CD4-positive, CD25-positive, alpha-beta regulatory T cell (primary cell): ENCODE data around the gene GRIK3. TPM values are rescaled to one million over a fixed set of nuclear protein-coding genes. Genes with fewer than 3 reads are reported as not detected.

Experiments used
- ATAC-seq, 2 donors: fragments of 150-1000 bp; cut with Tn5 transposase; one replicate each; pipeline ENCODE4 v1.10.0; 2021; ENCODE audit warnings: low read depth in 2 of 2, moderate number of reproducible peaks in 2 of 2, moderate library complexity in 1 of 2
- DNase-seq, 3 donors: peaks; one replicate each; pipeline versions ENCODE4 v3.0.0 to v3.0.0-alpha.2; 2012 to 2022; ENCODE audit warnings: mixed read lengths in 1 of 3
- H3K27ac ChIP-seq: one replicate; pipeline ENCODE4 v1.7.0; 2013; ENCODE audit warnings: mild to moderate bottlenecking, low read length; ENCODE audit not compliant: insufficient read depth, poor library complexity, severe bottlenecking
- H3K27me3 ChIP-seq: one replicate; pipeline ENCODE4 v1.7.0; 2013; ENCODE audit warnings: low read length; ENCODE audit not compliant: control insufficient read depth, insufficient read depth
- H3K36me3 ChIP-seq: one replicate; pipeline ENCODE4 v1.7.0; 2013; ENCODE audit warnings: mild to moderate bottlenecking, low read length, moderate library complexity; ENCODE audit not compliant: control insufficient read depth, insufficient read depth
- H3K4me1 ChIP-seq: 2 replicates; pipeline ENCODE4 v1.7.0; 2013; ENCODE audit warnings: mild to moderate bottlenecking, low read length; ENCODE audit not compliant: insufficient read depth, control insufficient read depth, poor library complexity, severe bottlenecking
- H3K4me3 ChIP-seq: one replicate; pipeline ENCODE4 v1.7.0; 2013; ENCODE audit warnings: low read depth, mild to moderate bottlenecking, low read length, moderate library complexity
- H3K9me3 ChIP-seq, 2 experiments: 1 replicate in 1 of 2; 2 replicates in 1 of 2; pipeline ENCODE4 v1.7.0; 2013; ENCODE audit warnings: low read length in 2 of 2, mild to moderate bottlenecking in 1 of 2, moderate library complexity in 1 of 2; ENCODE audit not compliant: control insufficient read depth in 2 of 2
- H3K27ac Mint-ChIP-seq, 3 donors: one replicate each; pipeline ENCODE4 v1.8.0; 2020 to 2022; ENCODE audit warnings: mild to moderate bottlenecking in 3 of 3, mixed read lengths in 3 of 3, moderate library complexity in 2 of 3
- H3K27me3 Mint-ChIP-seq: one replicate; pipeline ENCODE4 v1.8.0; 2022; ENCODE audit warnings: mild to moderate bottlenecking, mixed read lengths
- H3K36me3 Mint-ChIP-seq: one replicate; pipeline ENCODE4 v1.8.0; 2020; ENCODE audit warnings: mixed read lengths
- H3K4me1 Mint-ChIP-seq, 4 donors: one replicate each; pipeline ENCODE4 v1.8.0; 2020 to 2022; ENCODE audit warnings: mixed read lengths in 4 of 4, mild to moderate bottlenecking in 1 of 4
- H3K4me3 Mint-ChIP-seq, 4 donors: one replicate each; pipeline ENCODE4 v1.8.0; 2020 to 2022; ENCODE audit warnings: mild to moderate bottlenecking in 4 of 4, mixed read lengths in 4 of 4, moderate library complexity in 3 of 4
- H3K9me3 Mint-ChIP-seq, 7 donors: one replicate each; pipeline ENCODE4 v1.8.0; 2020 to 2022; ENCODE audit warnings: mixed read lengths in 7 of 7, mild to moderate bottlenecking in 3 of 7, moderate library complexity in 2 of 7
- polyA plus RNA-seq, 4 donors: library from polyadenylated mRNA; unstranded; fragments of 300-500 nt; fragmentation: Illumina TruSeq; gene quantifications; one replicate each; pipeline ENCODE4 v1.2.3, GENCODE V29; 2021
- total RNA-seq: library from RNA; stranded (reverse); gene quantifications from one replicate; pipeline ENCODE4 v1.2.3, GENCODE V29; 2022

Gene GRIK3
- total and polyA plus RNA-seq, 5 donors from 2014 or later, result not detected

- no peak overlapping the region for H3K27ac Mint-ChIP-seq
- Histone ChIP-seq H3K9me3 (no peaks in the 10 kb centered on the region), H3K27me3 (no peaks in the 10 kb centered on the region), H3K27ac (no peak overlapping the region), H3K4me1 (no peaks in the 10 kb centered on the region), H3K4me3 (no peak overlapping the region), H3K36me3 (no peaks in the 10 kb centered on the region)
- H3K4me3 Mint-ChIP-seq, result no peak overlapping the region
- DNase-seq (no peak), ATAC-seq (no peak)
- no peaks in the 10 kb centered on the region for H3K36me3 Mint-ChIP-seq
- H3K9me3 Mint-ChIP-seq, result no peaks in the 10 kb centered on the region
- H3K4me1 Mint-ChIP-seq, result no peaks in the 10 kb centered on the region
- H3K27me3 Mint-ChIP-seq, result peaks cover 7% of the 10 kb centered on the region
Measured at GRCh38 chr1:36844917-36845316, 189.4 kb downstream of the GRIK3 start.

GRCh38 chr1:36843906-36844610 is 190.3 kb downstream of the GRIK3 start:
- Mint-ChIP-seq H3K4me3 (no peak overlapping the region), H3K4me1 (no peaks in the 10 kb centered on the region), H3K27ac (no peak overlapping the region), H3K9me3 (no peaks in the 10 kb centered on the region), H3K36me3 (no peaks in the 10 kb centered on the region), H3K27me3 (peaks cover 7% of the 10 kb centered on the region)
- Histone ChIP-seq H3K4me3 (no peak overlapping the region), H3K9me3 (no peaks in the 10 kb centered on the region), H3K4me1 (no peaks in the 10 kb centered on the region), H3K27me3 (no peaks in the 10 kb centered on the region), H3K27ac (no peak overlapping the region), H3K36me3 (no peaks in the 10 kb centered on the region)
- ATAC-seq (no peak), DNase-seq (no peak)

- Histone ChIP-seq H3K4me1 (no peaks in the 10 kb centered on the region), H3K36me3 (no peaks in the 10 kb centered on the region), H3K27me3 (no peaks in the 10 kb centered on the region), H3K9me3 (no peaks in the 10 kb centered on the region), H3K4me3 (no peak overlapping the region), H3K27ac (no peak overlapping the region)
- H3K9me3 Mint-ChIP-seq, result no peaks in the 10 kb centered on the region
- H3K27ac Mint-ChIP-seq, result no peak overlapping the region
- no peak overlapping the region for H3K4me3 Mint-ChIP-seq
- H3K36me3 Mint-ChIP-seq, result no peaks in the 10 kb centered on the region
- no peak for ATAC-seq
- peaks cover 10% of the 10 kb centered on the region for H3K27me3 Mint-ChIP-seq
- DNase-seq, result no peak
- H3K4me1 Mint-ChIP-seq, result no peaks in the 10 kb centered on the region
Measured at GRCh38 chr1:36843027-36843426, 191.3 kb downstream of the GRIK3 start.

- Mint-ChIP-seq H3K4me3 (no peak overlapping the region), H3K4me1 (no peaks in the 10 kb centered on the region), H3K36me3 (no peaks in the 10 kb centered on the region), H3K27me3 (peaks cover 13% of the 10 kb centered on the region), H3K27ac (no peak overlapping the region), H3K9me3 (no peaks in the 10 kb centered on the region)
- ATAC-seq (no peak), DNase-seq (no peak)
- H3K36me3 ChIP-seq, result no peaks in the 10 kb centered on the region
- no peak overlapping the region for H3K27ac ChIP-seq
- H3K4me1 ChIP-seq, result no peaks in the 10 kb centered on the region
- H3K4me3 ChIP-seq, result no peak overlapping the region
- H3K9me3 ChIP-seq, result no peaks in the 10 kb centered on the region
- H3K27me3 ChIP-seq, result no peaks in the 10 kb centered on the region
Measured at GRCh38 chr1:36842448-36842847, 191.9 kb downstream of the GRIK3 start.

- Histone ChIP-seq H3K4me3 (no peak overlapping the region), H3K27ac (no peak overlapping the region), H3K4me1 (no peaks in the 10 kb centered on the region), H3K36me3 (no peaks in the 10 kb centered on the region), H3K27me3 (no peaks in the 10 kb centered on the region), H3K9me3 (no peaks in the 10 kb centered on the region)
- Mint-ChIP-seq H3K27ac (no peak overlapping the region), H3K4me3 (no peak overlapping the region), H3K36me3 (no peaks in the 10 kb centered on the region), H3K9me3 (no peaks in the 10 kb centered on the region), H3K4me1 (no peaks in the 10 kb centered on the region), H3K27me3 (peaks cover 10% of the 10 kb centered on the region)
- DNase-seq, result no peak
- ATAC-seq, result no peak
Measured at GRCh38 chr1:36839485-36839884, 194.8 kb downstream of the GRIK3 start.

GRCh38 chr1:36838888-36839287 is 195.4 kb downstream of the GRIK3 start:
- DNase-seq (no peak), ATAC-seq (no peak)
- peaks cover 12% of the 10 kb centered on the region for H3K27me3 Mint-ChIP-seq
- H3K4me3 Mint-ChIP-seq, result no peak overlapping the region
- Histone ChIP-seq H3K27ac (no peak overlapping the region), H3K36me3 (no peaks in the 10 kb centered on the region), H3K9me3 (no peaks in the 10 kb centered on the region), H3K4me3 (no peak overlapping the region), H3K27me3 (no peaks in the 10 kb centered on the region), H3K4me1 (no peaks in the 10 kb centered on the region)
- H3K27ac Mint-ChIP-seq, result no peak overlapping the region
- H3K9me3 Mint-ChIP-seq, result no peaks in the 10 kb centered on the region
- H3K36me3 Mint-ChIP-seq, result no peaks in the 10 kb centered on the region
- H3K4me1 Mint-ChIP-seq, result no peaks in the 10 kb centered on the region

GRCh38 chr1:36836916-36837315 is 197.4 kb downstream of the GRIK3 start:
- no peaks in the 10 kb centered on the region for H3K4me1 Mint-ChIP-seq
- peaks cover 19% of the 10 kb centered on the region for H3K27me3 Mint-ChIP-seq
- no peaks in the 10 kb centered on the region for H3K36me3 Mint-ChIP-seq
- no peak overlapping the region for H3K4me3 Mint-ChIP-seq
- no peak for DNase-seq
- no peak for ATAC-seq
- Histone ChIP-seq H3K27me3 (no peaks in the 10 kb centered on the region), H3K4me1 (no peaks in the 10 kb centered on the region), H3K4me3 (no peak overlapping the region), H3K9me3 (no peaks in the 10 kb centered on the region), H3K36me3 (no peaks in the 10 kb centered on the region), H3K27ac (no peak overlapping the region)
- no peak overlapping the region for H3K27ac Mint-ChIP-seq
- H3K9me3 Mint-ChIP-seq, result no peaks in the 10 kb centered on the region

- H3K4me1 Mint-ChIP-seq, result no peaks in the 10 kb centered on the region
Measured at GRCh38 chr1:36836196-36836883, 198.0 kb downstream of the GRIK3 start.

More at GRCh38 chr1:36836196-36836883, 198.0 kb downstream of the GRIK3 start:
- Histone ChIP-seq H3K4me1 (no peaks in the 10 kb centered on the region), H3K27me3 (no peaks in the 10 kb centered on the region), H3K9me3 (no peaks in the 10 kb centered on the region), H3K4me3 (no peak overlapping the region), H3K27ac (no peak overlapping the region), H3K36me3 (no peaks in the 10 kb centered on the region)
- Mint-ChIP-seq H3K4me3 (no peak overlapping the region), H3K36me3 (no peaks in the 10 kb centered on the region), H3K27ac (no peak overlapping the region), H3K27me3 (peaks cover 19% of the 10 kb centered on the region), H3K9me3 (no peaks in the 10 kb centered on the region)
- ATAC-seq, result no peak
- no peak for DNase-seq
